T-helper 17 cell (primary cell): Measurements from ENCODE around the gene ZPR1. TPM values are rescaled to one million over a fixed set of nuclear protein-coding genes. Genes with fewer than 3 reads are reported as not detected.

Source experiments
- ATAC-seq: fragments of 150-1000 bp; cut with Tn5 transposase; 2 replicates; pipeline ENCODE4 v1.10.0; 2021; ENCODE audit warnings: mild to moderate bottlenecking, moderate library complexity
- DNase-seq, 3 donors: peaks; one replicate each; pipeline versions ENCODE4 v3.0.0 to v3.0.0-alpha.2; 2020 to 2021
- H3K9me3 ChIP-seq: one replicate; pipeline ENCODE4 v1.7.0; 2013; ENCODE audit warnings: low read length, mild to moderate bottlenecking; ENCODE audit not compliant: control insufficient read depth, poor library complexity, severe bottlenecking
- H3K27ac Mint-ChIP-seq: one replicate; pipeline ENCODE4 v1.8.0; 2022; ENCODE audit warnings: mild to moderate bottlenecking, moderate library complexity, mixed read lengths
- H3K27me3 Mint-ChIP-seq: one replicate; pipeline ENCODE4 v1.8.0; 2022; ENCODE audit warnings: mixed read lengths
- H3K36me3 Mint-ChIP-seq: one replicate; pipeline ENCODE4 v1.8.0; 2022; ENCODE audit warnings: low read depth, mixed read lengths
- H3K4me1 Mint-ChIP-seq: one replicate; pipeline ENCODE4 v1.8.0; 2022; ENCODE audit warnings: mild to moderate bottlenecking, mixed read lengths
- H3K4me3 Mint-ChIP-seq: one replicate; pipeline ENCODE4 v1.8.0; 2022; ENCODE audit warnings: mild to moderate bottlenecking, moderate library complexity, mixed read lengths
- total RNA-seq, 4 donors: library from RNA in 2 of 4; stranded (reverse) in 2 of 4; gene quantifications; one replicate each; pipeline ENCODE4 v1.2.3 and lab custom pipeline; 2022 to 2026

The ZPR1 gene
- total RNA-seq, 2 donors from 2014 or later = 87.1 to 107 TPM

GRCh38 chr11:116829525-116830183 is 41.8 kb upstream of the ZPR1 start, which contains the start of gene APOC3:
APOC3 (plus strand) TSS chr11:116829907; CDS start chr11:116830583, 676 bp downstream.
- H3K4me1 Mint-ChIP-seq = peaks cover under 1% of the 10 kb centered on the region
- H3K4me3 Mint-ChIP-seq = no peak within 1 kb of the TSS
- no peaks in the 10 kb centered on the region for H3K27me3 Mint-ChIP-seq
- no peak within 1 kb of the TSS for H3K27ac Mint-ChIP-seq
- no peaks in the 10 kb centered on the region for H3K36me3 Mint-ChIP-seq
- DNase-seq (no peak), ATAC-seq (no peak)
- no peaks in the 10 kb centered on the region for H3K9me3 ChIP-seq

DNA sequence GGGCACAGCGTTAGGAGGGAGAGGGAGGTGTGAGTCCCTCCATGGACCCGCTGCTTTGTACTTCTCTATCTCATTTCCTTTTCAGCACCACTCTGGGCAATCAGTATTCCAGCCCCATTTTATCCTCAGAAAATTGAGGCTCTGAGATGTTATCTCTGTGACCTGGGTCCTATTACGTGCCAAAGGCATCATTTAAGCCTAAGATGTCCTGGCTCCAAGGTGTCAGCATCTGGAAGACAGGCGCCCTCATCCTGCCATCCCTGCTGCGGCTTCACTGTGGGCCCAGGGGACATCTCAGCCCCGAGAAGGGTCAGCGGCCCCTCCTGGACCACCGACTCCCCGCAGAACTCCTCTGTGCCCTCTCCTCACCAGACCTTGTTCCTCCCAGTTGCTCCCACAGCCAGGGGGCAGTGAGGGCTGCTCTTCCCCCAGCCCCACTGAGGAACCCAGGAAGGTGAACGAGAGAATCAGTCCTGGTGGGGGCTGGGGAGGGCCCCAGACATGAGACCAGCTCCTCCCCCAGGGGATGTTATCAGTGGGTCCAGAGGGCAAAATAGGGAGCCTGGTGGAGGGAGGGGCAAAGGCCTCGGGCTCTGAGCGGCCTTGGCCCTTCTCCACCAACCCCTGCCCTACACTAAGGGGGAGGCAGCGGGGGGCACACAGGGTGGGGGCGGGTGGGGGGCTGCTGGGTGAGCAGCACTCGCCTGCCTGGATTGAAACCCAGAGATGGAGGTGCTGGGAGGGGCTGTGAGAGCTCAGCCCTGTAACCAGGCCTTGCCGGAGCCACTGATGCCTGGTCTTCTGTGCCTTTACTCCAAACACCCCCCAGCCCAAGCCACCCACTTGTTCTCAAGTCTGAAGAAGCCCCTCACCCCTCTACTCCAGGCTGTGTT is 41.1 kb upstream of the ZPR1 start:
- DNase-seq (no peak), ATAC-seq (no peak)
- no peak overlapping the region for H3K4me3 Mint-ChIP-seq
- no peaks in the 10 kb centered on the region for H3K27me3 Mint-ChIP-seq
- H3K9me3 ChIP-seq = no peaks in the 10 kb centered on the region
- H3K27ac Mint-ChIP-seq = no peak overlapping the region
- no peaks in the 10 kb centered on the region for H3K4me1 Mint-ChIP-seq
- H3K36me3 Mint-ChIP-seq = no peaks in the 10 kb centered on the region

DNA sequence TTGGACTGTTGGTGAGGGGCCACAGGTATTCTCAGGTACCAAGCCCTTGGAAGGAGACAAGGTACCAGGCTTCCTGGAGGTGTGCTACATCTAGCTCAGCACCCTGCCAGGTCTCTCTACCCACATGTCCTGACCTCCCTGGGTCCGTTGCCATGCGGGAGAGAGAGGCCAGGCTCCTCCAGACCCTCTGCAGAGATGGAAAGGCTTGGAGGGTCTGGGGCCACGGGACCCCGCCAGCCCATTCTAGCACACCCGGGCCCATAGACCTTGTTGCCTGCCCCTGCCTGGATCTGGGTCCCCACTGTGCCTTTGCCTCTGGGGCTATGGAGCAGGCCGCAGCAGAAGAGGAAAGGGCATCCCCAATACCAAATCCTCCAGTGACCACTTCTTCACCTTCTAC is 39.6 kb upstream of the ZPR1 start:
- H3K9me3 ChIP-seq = no peaks in the 10 kb centered on the region
- H3K36me3 Mint-ChIP-seq = no peaks in the 10 kb centered on the region
- ATAC-seq = no peak
- H3K27ac Mint-ChIP-seq = no peak overlapping the region
- H3K4me1 Mint-ChIP-seq = no peaks in the 10 kb centered on the region
- no peak overlapping the region for H3K4me3 Mint-ChIP-seq
- DNase-seq = no peak
- no peaks in the 10 kb centered on the region for H3K27me3 Mint-ChIP-seq

GRCh38 chr11:116826751-116827431 is 39.1 kb upstream of the ZPR1 start:
- H3K9me3 ChIP-seq = no peaks in the 10 kb centered on the region
- Mint-ChIP-seq H3K27me3 (no peaks in the 10 kb centered on the region), H3K4me3 (no peak overlapping the region), H3K36me3 (no peaks in the 10 kb centered on the region), H3K4me1 (no peaks in the 10 kb centered on the region), H3K27ac (no peak overlapping the region)
- ATAC-seq (no peak), DNase-seq (no peak)

- no peak for ATAC-seq
- H3K4me3 Mint-ChIP-seq = no peak overlapping the region
- no peak overlapping the region for H3K27ac Mint-ChIP-seq
- DNase-seq = no peak
- H3K27me3 Mint-ChIP-seq = no peaks in the 10 kb centered on the region
- no peaks in the 10 kb centered on the region for H3K36me3 Mint-ChIP-seq
- no peaks in the 10 kb centered on the region for H3K9me3 ChIP-seq
- H3K4me1 Mint-ChIP-seq = no peaks in the 10 kb centered on the region
Observed at GRCh38 chr11:116825854-116826750, 38.3 kb upstream of the ZPR1 start.

DNA sequence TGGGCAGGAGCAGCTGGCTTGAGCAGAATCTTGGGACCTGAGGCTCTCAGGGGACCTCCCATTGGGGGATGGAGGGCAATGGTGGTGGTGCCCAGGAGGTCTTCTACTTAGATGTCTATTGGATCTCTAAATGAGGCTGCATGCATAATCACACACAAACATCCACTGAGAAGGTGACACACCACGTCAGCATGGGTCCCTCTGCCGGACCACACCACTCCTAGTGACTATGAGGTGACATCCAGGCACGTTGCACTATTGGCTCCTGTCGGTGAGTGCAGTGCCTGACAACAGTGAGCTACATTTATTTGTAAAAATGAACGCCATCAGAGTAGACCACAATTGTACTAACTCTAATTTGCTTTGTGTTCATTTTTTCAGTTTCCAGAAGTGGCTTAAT is 37.6 kb upstream of the ZPR1 start:
- H3K27me3 Mint-ChIP-seq = no peaks in the 10 kb centered on the region
- no peaks in the 10 kb centered on the region for H3K36me3 Mint-ChIP-seq
- DNase-seq (no peak), ATAC-seq (no peak)
- H3K4me1 Mint-ChIP-seq = no peaks in the 10 kb centered on the region
- H3K4me3 Mint-ChIP-seq = no peak overlapping the region
- H3K27ac Mint-ChIP-seq = no peak overlapping the region
- H3K9me3 ChIP-seq = no peaks in the 10 kb centered on the region

DNA sequence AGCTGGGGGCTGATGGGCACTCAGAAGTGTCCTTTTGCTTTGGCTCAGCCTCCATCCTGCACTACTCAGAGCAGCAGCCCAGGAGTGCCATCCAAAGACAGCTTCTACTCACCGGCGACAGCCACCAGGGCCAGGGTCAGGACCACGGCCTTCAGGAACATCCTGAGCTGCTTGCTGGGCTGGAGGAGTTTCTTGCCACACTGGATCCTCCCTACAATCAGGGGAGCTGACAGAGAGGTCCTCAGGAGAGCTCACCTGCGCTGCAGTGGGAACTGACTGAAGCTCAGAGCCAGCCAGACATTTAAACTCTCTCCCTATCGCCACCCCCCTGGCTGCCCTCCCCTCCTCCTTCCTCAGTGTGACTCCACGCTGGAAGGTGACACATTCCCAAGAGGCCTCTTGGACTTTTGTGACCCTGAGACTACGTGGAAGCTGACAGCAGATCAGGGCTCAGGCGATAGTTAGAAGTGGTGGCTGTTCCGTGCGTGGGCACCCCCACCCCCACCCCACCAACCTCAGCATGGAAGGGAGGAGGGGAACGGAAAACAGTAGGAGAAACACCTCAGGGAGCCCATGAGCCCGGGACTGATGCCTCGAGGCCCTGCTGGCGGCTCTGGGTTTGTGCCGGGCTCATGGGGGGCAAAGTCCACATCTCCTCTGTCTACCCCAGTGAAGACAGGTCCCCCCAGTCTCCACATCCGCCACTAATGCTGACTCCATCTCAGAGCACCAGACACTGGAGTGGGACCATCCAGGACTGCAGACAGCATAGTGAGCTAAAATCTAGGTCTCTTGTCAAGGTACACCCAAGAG is 35.4 kb upstream of the ZPR1 start, which contains the start of gene APOA4:
TSS of gene APOA4 (minus strand) at position 274 of the 813 bp plus-strand sequence. CDS start at position 161, 113 bp downstream.
- H3K9me3 ChIP-seq = no peaks in the 10 kb centered on the region
- Mint-ChIP-seq H3K36me3 (no peaks in the 10 kb centered on the region), H3K27ac (no peak within 1 kb of the TSS), H3K4me3 (no peak within 1 kb of the TSS), H3K4me1 (no peaks in the 10 kb centered on the region), H3K27me3 (no peaks in the 10 kb centered on the region)
- ATAC-seq (no peak), DNase-seq (no peak)

DNA sequence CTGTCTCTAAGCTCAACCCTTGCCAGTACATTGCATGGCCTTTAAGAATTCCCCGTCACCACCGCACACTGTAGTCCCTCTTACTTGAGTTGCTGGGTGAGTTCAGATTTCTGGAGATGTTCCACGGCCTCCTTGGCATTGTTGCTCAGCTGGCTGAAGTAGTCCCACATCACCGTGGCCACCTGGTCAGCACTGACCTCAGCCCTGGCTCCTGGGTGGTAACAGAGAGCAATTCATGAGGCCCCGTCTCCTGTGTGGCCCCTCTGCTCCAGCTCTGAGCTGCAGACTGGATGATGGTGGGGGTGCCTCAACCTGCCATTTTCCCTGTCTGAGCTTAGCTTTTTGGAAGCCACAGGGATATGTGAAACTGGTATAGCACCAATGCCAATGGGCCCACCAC is 34.8 kb upstream of the ZPR1 start:
- Mint-ChIP-seq H3K36me3 (no peaks in the 10 kb centered on the region), H3K27ac (no peak overlapping the region), H3K27me3 (no peaks in the 10 kb centered on the region), H3K4me3 (no peak overlapping the region), H3K4me1 (no peaks in the 10 kb centered on the region)
- no peak for DNase-seq
- no peak for ATAC-seq
- H3K9me3 ChIP-seq = no peaks in the 10 kb centered on the region

- DNase-seq (no peak), ATAC-seq (no peak)
- no peaks in the 10 kb centered on the region for H3K9me3 ChIP-seq
- Mint-ChIP-seq H3K27ac (no peak overlapping the region), H3K27me3 (no peaks in the 10 kb centered on the region), H3K4me1 (no peaks in the 10 kb centered on the region), H3K36me3 (no peaks in the 10 kb centered on the region), H3K4me3 (no peak overlapping the region)
Observed at GRCh38 chr11:116821050-116821918, 33.5 kb upstream of the ZPR1 start.

DNA sequence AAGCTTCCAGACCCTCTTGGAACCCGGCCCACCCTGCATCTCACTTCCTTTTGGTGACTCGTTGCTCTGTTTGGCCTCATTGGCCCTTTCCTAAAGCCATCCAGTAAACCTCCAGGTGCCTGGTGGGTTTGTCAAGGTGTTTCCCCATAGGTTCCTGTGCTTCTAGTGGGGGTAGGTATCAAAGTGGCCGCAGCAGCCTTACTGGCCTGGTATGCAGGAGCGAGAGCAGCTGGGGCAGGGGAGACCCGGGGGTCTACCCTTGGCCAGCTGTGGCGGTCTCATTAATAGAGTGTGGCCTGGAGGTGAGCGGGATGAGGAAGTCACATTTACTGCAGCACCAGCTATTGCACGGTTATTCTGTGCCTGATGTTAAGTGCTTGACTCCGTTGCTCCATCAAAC is 31.2 kb upstream of the ZPR1 start:
- Mint-ChIP-seq H3K27me3 (no peaks in the 10 kb centered on the region), H3K36me3 (no peaks in the 10 kb centered on the region), H3K27ac (no peak overlapping the region), H3K4me3 (no peak overlapping the region), H3K4me1 (no peaks in the 10 kb centered on the region)
- H3K9me3 ChIP-seq = no peaks in the 10 kb centered on the region
- DNase-seq (no peak), ATAC-seq (no peak)

DNA sequence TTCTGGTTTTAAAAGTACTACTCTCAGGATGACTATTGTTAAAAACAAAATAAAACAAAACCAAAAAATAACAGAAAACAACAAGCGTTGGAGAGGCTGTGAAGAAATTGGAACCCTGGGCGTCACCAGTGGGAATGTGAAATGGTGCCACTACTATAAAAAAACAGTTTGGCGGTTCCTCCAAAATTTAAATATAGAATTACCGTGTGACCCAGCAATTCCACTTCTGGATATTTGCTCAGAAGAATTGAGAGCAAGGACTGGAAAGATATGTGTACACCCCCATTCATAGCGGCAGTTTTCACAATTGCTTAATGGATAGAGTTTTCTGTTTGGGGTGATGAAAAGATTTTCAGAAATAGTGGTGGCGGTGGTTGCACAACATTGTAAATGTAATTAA is 26.7 kb upstream of the ZPR1 start:
- no peaks in the 10 kb centered on the region for H3K36me3 Mint-ChIP-seq
- H3K4me3 Mint-ChIP-seq = no peak overlapping the region
- no peak for ATAC-seq
- H3K9me3 ChIP-seq = no peaks in the 10 kb centered on the region
- H3K4me1 Mint-ChIP-seq = no peaks in the 10 kb centered on the region
- no peaks in the 10 kb centered on the region for H3K27me3 Mint-ChIP-seq
- H3K27ac Mint-ChIP-seq = no peak overlapping the region
- no peak for DNase-seq
